OCI-LY7 (cell line): Measurements from ENCODE around the gene GAS7.

Experiments used
- CTCF ChIP-seq: fragments of 200-600 bp; sonication (generic); conservative IDR thresholded peaks from 2 replicates; pipeline ENCODE4 v1.5.1; 2014; ENCODE audit warnings: mild to moderate bottlenecking, antibody characterized with exemption, low read length, moderate library complexity, mixed read lengths
- EZH2phosphoT487 ChIP-seq: fragments of 200-600 bp; sonication (generic); IDR thresholded peaks from 2 replicates; pipeline ENCODE4 v1.6.1; 2018; ENCODE audit warnings: low read depth, borderline replicate concordance, mild to moderate bottlenecking, mixed run types, antibody characterized with exemption, low read length, moderate library complexity, mixed read lengths

DNA sequence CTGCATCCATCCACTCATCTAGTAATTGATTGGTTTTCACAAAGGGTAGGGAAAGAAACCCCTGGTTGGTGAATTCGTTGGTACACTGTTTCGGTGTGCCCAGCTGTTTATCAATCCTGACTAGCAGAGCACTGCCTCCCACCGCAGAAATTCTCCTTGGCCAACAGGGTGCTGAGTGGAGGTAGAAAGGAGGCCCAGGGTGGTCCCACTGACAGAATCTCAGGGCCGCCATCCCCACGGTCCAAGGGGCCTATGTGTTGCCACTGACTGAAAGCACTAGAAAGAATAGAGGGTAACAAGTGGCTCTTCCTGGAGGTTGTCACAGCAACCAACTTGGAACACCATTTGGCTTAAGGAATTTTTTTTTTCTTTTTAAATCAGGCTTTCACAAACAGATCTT lies 284.9 kb downstream of the GAS7 start:
- TF ChIP-seq CTCF = no peak
- TF ChIP-seq EZH2phosphoT487 = no peak
